IMR-90 (cell line): ENCODE measurements around the gene BTAF1.

Experiments
- BHLHE40 ChIP-seq: fragments of 150-350 bp; IDR thresholded peaks from 2 replicates; pipeline ENCODE4 v1.6.1; 2016; ENCODE audit warnings: mild to moderate bottlenecking, low read depth, low read length
- CEBPB ChIP-seq: IDR thresholded peaks from 2 replicates; pipeline ENCODE4 v1.6.1; 2012; ENCODE audit warnings: low read depth, low read length, improper control_type of control experiment
- CHD1 ChIP-seq: IDR thresholded peaks from 2 replicates; pipeline ENCODE4 v1.6.1; 2012; ENCODE audit warnings: low read depth, low read length, improper control_type of control experiment
- FOS ChIP-seq: fragments of 150-350 bp; IDR thresholded peaks from 2 replicates; pipeline ENCODE4 v1.6.1; 2016; ENCODE audit warnings: low read depth, low read length
- MAFK ChIP-seq: IDR thresholded peaks from 2 replicates; pipeline ENCODE4 v1.6.1; 2012; ENCODE audit warnings: low read depth, low read length, improper control_type of control experiment
- MAZ ChIP-seq: IDR thresholded peaks from 2 replicates; pipeline ENCODE4 v1.6.1; 2012; ENCODE audit warnings: low read depth, mild to moderate bottlenecking, low read length, improper control_type of control experiment, moderate library complexity, borderline replicate concordance
- MXI1 ChIP-seq: IDR thresholded peaks from 2 replicates; pipeline ENCODE4 v1.6.1; 2012; ENCODE audit warnings: low read depth, mild to moderate bottlenecking, low read length, moderate library complexity, borderline replicate concordance
- NFE2L2 ChIP-seq: fragments of 150-350 bp; IDR thresholded peaks from 2 replicates; pipeline ENCODE4 v1.6.1; 2016; ENCODE audit warnings: low read depth, mild to moderate bottlenecking, low read length
- POLR2A ChIP-seq: IDR thresholded peaks from 2 replicates; pipeline ENCODE4 v1.6.1; 2012; ENCODE audit warnings: mild to moderate bottlenecking, low read depth, low read length
- RAD21 ChIP-seq: IDR thresholded peaks from 2 replicates; pipeline ENCODE4 v1.6.1; 2012; ENCODE audit warnings: low read length, improper control_type of control experiment
- RCOR1 ChIP-seq: IDR thresholded peaks from 2 replicates; pipeline ENCODE4 v1.6.1; 2012; ENCODE audit warnings: mild to moderate bottlenecking, low read length, improper control_type of control experiment; ENCODE audit not compliant: insufficient replicate concordance
- RFX5 ChIP-seq: IDR thresholded peaks from 2 replicates; pipeline ENCODE4 v1.8.0; 2012; ENCODE audit warnings: low read depth, mild to moderate bottlenecking, low read length, moderate library complexity
- TF ChIP-seq, protein P1 (sequence below): conservative IDR thresholded peaks from 2 replicates; pipeline ENCODE4 v1.5.1; 2012; ENCODE audit warnings: mild to moderate bottlenecking, low read depth, low read length, improper control_type of control experiment
- TF ChIP-seq, protein P2 (sequence below): fragments of 150-350 bp; IDR thresholded peaks from 2 replicates; pipeline ENCODE4 v1.6.1; 2016; ENCODE audit warnings: low read depth, mild to moderate bottlenecking, low read length, moderate library complexity, borderline replicate concordance

- TF ChIP-seq, protein P1, sequence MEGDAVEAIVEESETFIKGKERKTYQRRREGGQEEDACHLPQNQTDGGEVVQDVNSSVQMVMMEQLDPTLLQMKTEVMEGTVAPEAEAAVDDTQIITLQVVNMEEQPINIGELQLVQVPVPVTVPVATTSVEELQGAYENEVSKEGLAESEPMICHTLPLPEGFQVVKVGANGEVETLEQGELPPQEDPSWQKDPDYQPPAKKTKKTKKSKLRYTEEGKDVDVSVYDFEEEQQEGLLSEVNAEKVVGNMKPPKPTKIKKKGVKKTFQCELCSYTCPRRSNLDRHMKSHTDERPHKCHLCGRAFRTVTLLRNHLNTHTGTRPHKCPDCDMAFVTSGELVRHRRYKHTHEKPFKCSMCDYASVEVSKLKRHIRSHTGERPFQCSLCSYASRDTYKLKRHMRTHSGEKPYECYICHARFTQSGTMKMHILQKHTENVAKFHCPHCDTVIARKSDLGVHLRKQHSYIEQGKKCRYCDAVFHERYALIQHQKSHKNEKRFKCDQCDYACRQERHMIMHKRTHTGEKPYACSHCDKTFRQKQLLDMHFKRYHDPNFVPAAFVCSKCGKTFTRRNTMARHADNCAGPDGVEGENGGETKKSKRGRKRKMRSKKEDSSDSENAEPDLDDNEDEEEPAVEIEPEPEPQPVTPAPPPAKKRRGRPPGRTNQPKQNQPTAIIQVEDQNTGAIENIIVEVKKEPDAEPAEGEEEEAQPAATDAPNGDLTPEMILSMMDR = no peak
- TF ChIP-seq BHLHE40 (no peak), POLR2A (no peak), MAFK (no peak), FOS (no peak), MXI1 (no peak), CHD1 (no peak), NFE2L2 (no peak), RAD21 (no peak), MAZ (no peak), CEBPB (no peak), RCOR1 (no peak), RFX5 (no peak)
- TF ChIP-seq, protein P2, sequence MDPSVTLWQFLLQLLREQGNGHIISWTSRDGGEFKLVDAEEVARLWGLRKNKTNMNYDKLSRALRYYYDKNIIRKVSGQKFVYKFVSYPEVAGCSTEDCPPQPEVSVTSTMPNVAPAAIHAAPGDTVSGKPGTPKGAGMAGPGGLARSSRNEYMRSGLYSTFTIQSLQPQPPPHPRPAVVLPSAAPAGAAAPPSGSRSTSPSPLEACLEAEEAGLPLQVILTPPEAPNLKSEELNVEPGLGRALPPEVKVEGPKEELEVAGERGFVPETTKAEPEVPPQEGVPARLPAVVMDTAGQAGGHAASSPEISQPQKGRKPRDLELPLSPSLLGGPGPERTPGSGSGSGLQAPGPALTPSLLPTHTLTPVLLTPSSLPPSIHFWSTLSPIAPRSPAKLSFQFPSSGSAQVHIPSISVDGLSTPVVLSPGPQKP = no peak
Measured at GRCh38 chr10:91976317-91977051, 52.9 kb downstream of the BTAF1 start.
